NCI-H146 (cell line): ENCODE data around the gene HDAC8.
"Not testable (repeated sequence)": the region's sequence is repeated elsewhere in the genome, so short reads cannot be mapped to it uniquely, and the experiment has no call there.

ENCODE experiments used
- DNase-seq: peaks from one replicate; lab custom pipeline; 2025; lab: John Stamatoyannopoulos, UW

Gene HDAC8

GRCh38 chrX:72532366-72532765, 40.3 kb downstream of the HDAC8 start:
- DNase-seq, result no peak

- DNase-seq, result no peak
Observed at GRCh38 chrX:72526534-72527508, 45.8 kb downstream of the HDAC8 start.

- DNase-seq, result no peak
Observed at GRCh38 chrX:72498782-72499181, 73.9 kb downstream of the HDAC8 start.

GRCh38 chrX:72495046-72495445, 77.6 kb downstream of the HDAC8 start:
- DNase-seq, result no peak

- DNase-seq, result no peak
Observed at GRCh38 chrX:72492499-72492898, 80.1 kb downstream of the HDAC8 start.

GRCh38 chrX:72490221-72490620, 82.4 kb downstream of the HDAC8 start:
- not testable (repeated sequence) for DNase-seq

GRCh38 chrX:72487661-72488060, 85.0 kb downstream of the HDAC8 start:
- no peak for DNase-seq

- DNase-seq, result peak; percentile 17
Observed at GRCh38 chrX:72479324-72480274, 93.0 kb downstream of the HDAC8 start.

GRCh38 chrX:72478853-72479252, 93.8 kb downstream of the HDAC8 start:
- no peak for DNase-seq

- no peak for DNase-seq
Observed at GRCh38 chrX:72478351-72478750, 94.3 kb downstream of the HDAC8 start.

GRCh38 chrX:72477781-72478181, 94.9 kb downstream of the HDAC8 start:
- DNase-seq, result no peak

GRCh38 chrX:72477376-72477775, 95.3 kb downstream of the HDAC8 start:
- no peak for DNase-seq

- DNase-seq, result no peak
Observed at GRCh38 chrX:72475952-72476668, 96.5 kb downstream of the HDAC8 start.

- no peak for DNase-seq
Observed at GRCh38 chrX:72475338-72475737, 97.3 kb downstream of the HDAC8 start.

GRCh38 chrX:72470532-72471223, 102.0 kb downstream of the HDAC8 start:
- no peak for DNase-seq

GRCh38 chrX:72470117-72470516, 102.5 kb downstream of the HDAC8 start:
- no peak for DNase-seq

- DNase-seq, result no peak
Observed at GRCh38 chrX:72468607-72469006, 104.0 kb downstream of the HDAC8 start.

GRCh38 chrX:72467135-72467534, 105.5 kb downstream of the HDAC8 start:
- DNase-seq, result no peak

GRCh38 chrX:72466493-72466892, 106.2 kb downstream of the HDAC8 start:
- DNase-seq, result no peak

- no peak for DNase-seq
Observed at GRCh38 chrX:72465889-72466288, 106.8 kb downstream of the HDAC8 start.

GRCh38 chrX:72461766-72462165, 110.9 kb downstream of the HDAC8 start:
- no peak for DNase-seq
